ENCODE results near the gene TBCCD1.

GRCh38 chr3:186534113-186534669 is 32.9 kb downstream of the TBCCD1 start:
- no peak for TF ChIP-seq POLR2AphosphoS5 (IDR thresholded peaks at IDR 0.05; ENCODE audit: low read depth, low read length)
- no peak for TF ChIP-seq TAF1 (IDR thresholded peaks at IDR 0.05; ENCODE audit: borderline replicate concordance, low read depth, low read length)
- no peak for TF ChIP-seq POLR2A (IDR thresholded peaks at IDR 0.05; ENCODE audit: low read depth, low read length)

Data from GM12892 (cell line).